Peyer's patch (tissue), 4 donors: ENCODE results near the gene FSTL3. TPM values are rescaled to one million over a fixed set of nuclear protein-coding genes. Genes with fewer than 3 reads are reported as not detected.

Source experiments
- DNase-seq, 3 donors: peaks; one replicate each; pipeline ENCODE4 v3.0.0-alpha.2; 2017 to 2019
- H3K27ac ChIP-seq, 4 donors: fragments of 200-600 bp; sonication (generic); one replicate each; pipeline ENCODE4 v1.5.1; 2016 to 2019
- H3K27me3 ChIP-seq, 2 donors: fragments of 200-600 bp; sonication (generic); one replicate each; pipeline ENCODE4 v1.5.1; 2019
- H3K36me3 ChIP-seq, 3 donors: fragments of 200-600 bp; sonication (generic); one replicate each; pipeline ENCODE4 v1.5.1; 2016 to 2019
- H3K4me1 ChIP-seq, 4 donors: fragments of 200-600 bp; sonication (generic); one replicate each; pipeline ENCODE4 v1.5.1; 2016 to 2019
- H3K4me3 ChIP-seq, 4 donors: fragments of 200-600 bp; sonication (generic); 1 replicate in 3 of 4; 2 replicates in 1 of 4; pipeline ENCODE4 v1.5.1; 2016 to 2019; ENCODE audit warnings: mild to moderate bottlenecking in 1 of 4
- H3K9me3 ChIP-seq, 4 donors: fragments of 200-600 bp; sonication (generic); one replicate each; pipeline ENCODE4 v1.5.1; 2016 to 2019; ENCODE audit warnings: mild to moderate bottlenecking in 1 of 4
- POLR2A ChIP-seq, 2 donors: fragments of 450-650 bp; IDR thresholded peaks; one replicate each; pipeline ENCODE4 v1.5.1; 2017; ENCODE audit warnings: antibody characterized with exemption in 2 of 2, mild to moderate bottlenecking in 2 of 2, moderate library complexity in 2 of 2
- total RNA-seq, 4 donors: library from RNA; depleted of rRNA; stranded (reverse); fragments of >200 nt; gene quantifications; one replicate each; pipeline ENCODE4 v1.1.0, GENCODE V29; 2016
- TF ChIP-seq, protein P1 (sequence below), 6 experiments: fragments of 450-650 bp in 4 of 6; fragments of 200-600 bp in 2 of 6; sonication (generic) in 1 of 6; IDR thresholded peaks; one replicate each; pipeline ENCODE4 v1.5.1; 2017 to 2019; ENCODE audit warnings: antibody characterized with exemption in 6 of 6, mild to moderate bottlenecking in 3 of 6, moderate library complexity in 1 of 6

The FSTL3 gene
- total RNA-seq, 4 donors from 2014 or later = 13.8 to 94.9 (median 34.9) TPM

DNA sequence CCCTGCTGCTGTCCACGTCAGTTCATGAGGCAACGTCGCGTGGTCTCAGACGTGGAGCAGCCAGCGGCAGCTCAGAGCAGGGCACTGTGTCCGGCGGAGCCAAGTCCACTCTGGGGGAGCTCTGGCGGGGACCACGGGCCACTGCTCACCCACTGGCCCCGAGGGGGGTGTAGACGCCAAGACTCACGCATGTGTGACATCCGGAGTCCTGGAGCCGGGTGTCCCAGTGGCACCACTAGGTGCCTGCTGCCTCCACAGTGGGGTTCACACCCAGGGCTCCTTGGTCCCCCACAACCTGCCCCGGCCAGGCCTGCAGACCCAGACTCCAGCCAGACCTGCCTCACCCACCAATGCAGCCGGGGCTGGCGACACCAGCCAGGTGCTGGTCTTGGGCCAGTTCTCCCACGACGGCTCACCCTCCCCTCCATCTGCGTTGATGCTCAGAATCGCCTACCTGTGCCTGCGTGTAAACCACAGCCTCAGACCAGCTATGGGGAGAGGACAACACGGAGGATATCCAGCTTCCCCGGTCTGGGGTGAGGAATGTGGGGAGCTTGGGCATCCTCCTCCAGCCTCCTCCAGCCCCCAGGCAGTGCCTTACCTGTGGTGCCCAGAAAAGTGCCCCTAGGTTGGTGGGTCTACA, 6.6 kb downstream of the FSTL3 start:
- peaks cover 0 to 19% (median 10%) of the 10 kb centered on the region in 4 donors for H3K4me1 ChIP-seq
- TF ChIP-seq, protein P1, sequence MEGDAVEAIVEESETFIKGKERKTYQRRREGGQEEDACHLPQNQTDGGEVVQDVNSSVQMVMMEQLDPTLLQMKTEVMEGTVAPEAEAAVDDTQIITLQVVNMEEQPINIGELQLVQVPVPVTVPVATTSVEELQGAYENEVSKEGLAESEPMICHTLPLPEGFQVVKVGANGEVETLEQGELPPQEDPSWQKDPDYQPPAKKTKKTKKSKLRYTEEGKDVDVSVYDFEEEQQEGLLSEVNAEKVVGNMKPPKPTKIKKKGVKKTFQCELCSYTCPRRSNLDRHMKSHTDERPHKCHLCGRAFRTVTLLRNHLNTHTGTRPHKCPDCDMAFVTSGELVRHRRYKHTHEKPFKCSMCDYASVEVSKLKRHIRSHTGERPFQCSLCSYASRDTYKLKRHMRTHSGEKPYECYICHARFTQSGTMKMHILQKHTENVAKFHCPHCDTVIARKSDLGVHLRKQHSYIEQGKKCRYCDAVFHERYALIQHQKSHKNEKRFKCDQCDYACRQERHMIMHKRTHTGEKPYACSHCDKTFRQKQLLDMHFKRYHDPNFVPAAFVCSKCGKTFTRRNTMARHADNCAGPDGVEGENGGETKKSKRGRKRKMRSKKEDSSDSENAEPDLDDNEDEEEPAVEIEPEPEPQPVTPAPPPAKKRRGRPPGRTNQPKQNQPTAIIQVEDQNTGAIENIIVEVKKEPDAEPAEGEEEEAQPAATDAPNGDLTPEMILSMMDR (IDR thresholded peaks at IDR 0.05) = no peak
- TF ChIP-seq POLR2A (IDR thresholded peaks at IDR 0.05) = no peak
- no peak overlapping the region for H3K27ac ChIP-seq
- H3K36me3 ChIP-seq = no peaks in the 10 kb centered on the region
- H3K27me3 ChIP-seq = no peaks in the 10 kb centered on the region
- no peak overlapping the region for H3K4me3 ChIP-seq
- H3K9me3 ChIP-seq = no peaks in the 10 kb centered on the region
- DNase-seq = no peak

- no peak overlapping the region for H3K27ac ChIP-seq
- H3K4me1 ChIP-seq = peaks cover 0 to 9% (median 0%) of the 10 kb centered on the region in 4 donors
- no peaks in the 10 kb centered on the region for H3K27me3 ChIP-seq
- H3K36me3 ChIP-seq = no peaks in the 10 kb centered on the region
- TF ChIP-seq, protein P1 (IDR thresholded peaks at IDR 0.05) = no peak
- TF ChIP-seq POLR2A (IDR thresholded peaks at IDR 0.05) = no peak
- no peaks in the 10 kb centered on the region for H3K9me3 ChIP-seq
- H3K4me3 ChIP-seq = no peak overlapping the region
- no peak for DNase-seq
These were observed 9.3 kb downstream of the FSTL3 start for GRCh38 chr19:685454-685931.

- DNase-seq = no peak
- Histone ChIP-seq H3K4me1 (no peaks in the 10 kb centered on the region), H3K27me3 (no peaks in the 10 kb centered on the region), H3K9me3 (no peaks in the 10 kb centered on the region), H3K27ac (no peak overlapping the region), H3K36me3 (no peaks in the 10 kb centered on the region), H3K4me3 (no peak overlapping the region)
- TF ChIP-seq POLR2A (IDR thresholded peaks at IDR 0.05) = no peak
- TF ChIP-seq, protein P1 (IDR thresholded peaks at IDR 0.05) = no peak
These were observed 10.6 kb downstream of the FSTL3 start for GRCh38 chr19:686589-687297.

DNA sequence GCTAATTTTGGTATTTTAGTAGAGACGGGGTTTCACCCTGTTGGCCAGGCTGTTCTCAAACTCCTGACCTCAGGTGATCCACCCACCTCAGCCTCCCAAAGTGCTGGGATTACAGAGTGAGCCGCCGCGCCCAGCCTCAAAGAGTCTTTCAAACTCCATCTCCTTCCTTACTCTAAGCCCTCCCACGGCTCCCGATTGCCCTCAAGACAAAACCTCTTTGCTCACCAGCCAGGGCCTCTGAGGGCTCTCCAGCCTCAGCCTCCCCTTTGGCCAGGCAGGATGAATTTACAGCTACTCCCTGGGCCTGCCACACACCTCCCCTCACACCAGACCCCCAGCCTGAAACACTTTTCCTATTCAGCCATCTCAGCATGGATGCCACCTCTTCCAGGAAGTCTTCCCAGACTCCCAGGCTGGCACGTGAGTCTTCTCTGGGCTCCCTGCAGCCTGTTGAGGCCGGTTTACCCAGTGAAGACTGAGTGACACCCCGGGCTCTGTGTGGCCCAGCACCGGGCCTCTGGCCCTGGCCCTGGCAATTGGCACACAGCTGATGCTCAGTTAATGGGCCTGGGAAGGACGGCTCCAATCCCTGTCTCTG, 11.5 kb downstream of the FSTL3 start:
- H3K27me3 ChIP-seq = no peaks in the 10 kb centered on the region
- no peaks in the 10 kb centered on the region for H3K36me3 ChIP-seq
- no peak overlapping the region for H3K4me3 ChIP-seq
- DNase-seq = no peak
- no peak for TF ChIP-seq POLR2A (IDR thresholded peaks at IDR 0.05)
- TF ChIP-seq, protein P1 (IDR thresholded peaks at IDR 0.05) = no peak
- H3K4me1 ChIP-seq = no peaks in the 10 kb centered on the region
- no peaks in the 10 kb centered on the region for H3K9me3 ChIP-seq
- H3K27ac ChIP-seq = no peak overlapping the region

- no peak for DNase-seq
- Histone ChIP-seq H3K27me3 (no peaks in the 10 kb centered on the region), H3K4me1 (no peaks in the 10 kb centered on the region), H3K9me3 (no peaks in the 10 kb centered on the region), H3K4me3 (no peak overlapping the region), H3K36me3 (no peaks in the 10 kb centered on the region), H3K27ac (no peak overlapping the region)
- TF ChIP-seq POLR2A (IDR thresholded peaks at IDR 0.05) = no peak
- TF ChIP-seq, protein P1 (IDR thresholded peaks at IDR 0.05) = no peak
These were observed 12.0 kb downstream of the FSTL3 start for GRCh38 chr19:688214-688613.
